Vagina (tissue), 2 donors: ENCODE data around the gene PCIF1.

Experiments
- CTCF ChIP-seq, 3 experiments: fragments of 450-650 bp in 2 of 3; fragments of 200-600 bp in 1 of 3; sonication (generic) in 1 of 3; IDR thresholded peaks; one replicate each; pipeline ENCODE4 v1.5.1; 2017 to 2019; ENCODE audit warnings: antibody characterized with exemption in 3 of 3, mild to moderate bottlenecking in 2 of 3, moderate library complexity in 2 of 3
- POLR2A ChIP-seq, 2 donors: fragments of 450-650 bp; IDR thresholded peaks; one replicate each; pipeline ENCODE4 v1.6.1; 2017; ENCODE audit warnings: antibody characterized with exemption in 2 of 2, mild to moderate bottlenecking in 2 of 2, moderate library complexity in 2 of 2
- POLR2AphosphoS5 ChIP-seq, 2 donors: sonication (generic); formaldehyde crosslinking; IDR thresholded peaks; one replicate each; pipeline ENCODE4 v1.9.0; 2017; ENCODE audit warnings: antibody characterized with exemption in 2 of 2, mild to moderate bottlenecking in 2 of 2, low read depth in 1 of 2; ENCODE audit not compliant: insufficient read depth in 1 of 2

- TF ChIP-seq POLR2A (IDR thresholded peaks at IDR 0.05) = no peak
- no peak for TF ChIP-seq CTCF (IDR thresholded peaks at IDR 0.05)
- no peak for TF ChIP-seq POLR2AphosphoS5 (IDR thresholded peaks at IDR 0.05; ENCODE audit: insufficient read depth in 1 of 2, low read depth in 1 of 2)
Observed at GRCh38 chr20:45899046-45899835, 35.2 kb upstream of the PCIF1 start.
